T-helper 2 cell treated with Interferon-gamma antibody and Interleukin-4, amounts not matched to agents 5 μg/mL and 100 μg/mL, for 36 hours (primary cell): ENCODE data around the gene AP3S2.
"Not testable (repeated sequence)": the region's sequence is repeated elsewhere in the genome, so short reads cannot be mapped to it uniquely, and the experiment has no call there.

ENCODE experiments used
- DNase-seq: peaks from one replicate; pipeline ENCODE4 v3.0.0; 2021; ENCODE audit warnings: low spot score
- H3K27ac Mint-ChIP-seq: one replicate; pipeline ENCODE4 v1.8.0; 2021; ENCODE audit warnings: mild to moderate bottlenecking, mixed read lengths
- H3K27me3 Mint-ChIP-seq: one replicate; pipeline ENCODE4 v1.8.0; 2021; ENCODE audit warnings: low read depth, mixed read lengths
- H3K36me3 Mint-ChIP-seq: one replicate; pipeline ENCODE4 v1.8.0; 2021; ENCODE audit warnings: low read depth, mixed read lengths
- H3K4me1 Mint-ChIP-seq: one replicate; pipeline ENCODE4 v1.8.0; 2021; ENCODE audit warnings: low read depth, mixed read lengths
- H3K4me3 Mint-ChIP-seq: one replicate; pipeline ENCODE4 v1.8.0; 2022; ENCODE audit warnings: mild to moderate bottlenecking, moderate library complexity, mixed read lengths
- H3K9me3 Mint-ChIP-seq: one replicate; pipeline ENCODE4 v1.8.0; 2021; ENCODE audit warnings: mixed read lengths

AP3S2 gene

GRCh38 chr15:89869490-89869889, 24.3 kb downstream of the AP3S2 start:
- H3K9me3 Mint-ChIP-seq, H3K4me3 Mint-ChIP-seq, H3K27me3 Mint-ChIP-seq, H3K27ac Mint-ChIP-seq, DNase-seq, H3K4me1 Mint-ChIP-seq: not testable (repeated sequence)
- peaks cover 17% of the 10 kb centered on the region for H3K36me3 Mint-ChIP-seq

DNA sequence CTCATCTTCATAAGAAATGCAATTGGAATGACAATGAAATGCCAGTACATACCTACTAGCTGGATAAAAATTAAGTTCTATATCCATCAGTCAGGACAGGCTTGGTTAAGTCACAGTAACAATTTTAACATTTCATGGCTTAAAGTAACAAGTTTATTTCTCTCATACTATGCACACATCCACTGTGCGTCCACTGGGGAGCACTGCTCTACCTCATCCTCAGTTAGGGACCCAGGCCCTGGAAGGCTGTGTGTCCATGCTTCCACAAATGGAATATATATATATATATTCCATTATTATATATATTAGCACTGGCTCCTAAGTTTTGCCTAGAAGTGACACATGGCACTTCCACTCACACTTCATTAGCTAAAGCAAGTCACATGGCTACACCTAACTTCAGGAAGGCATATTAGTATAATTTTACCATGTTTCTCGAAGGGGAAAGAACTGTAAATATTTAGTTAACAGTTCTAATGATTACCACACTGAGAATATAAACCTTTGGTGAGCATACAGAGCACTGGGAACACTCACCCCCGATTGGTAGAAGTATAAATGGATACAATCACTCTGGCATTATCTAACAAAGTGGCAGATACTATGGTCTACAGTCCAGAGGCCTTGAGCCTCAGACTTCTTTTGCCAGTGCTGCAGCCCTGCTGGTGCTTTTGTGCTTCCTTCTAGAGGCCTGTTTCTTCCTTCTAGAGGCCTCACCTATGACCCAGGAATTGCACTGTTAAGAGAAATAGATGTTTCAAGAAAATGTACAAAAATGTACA, 28.6 kb downstream of the AP3S2 start:
- Mint-ChIP-seq H3K36me3 (peaks cover 18% of the 10 kb centered on the region), H3K27me3 (no peaks in the 10 kb centered on the region)

DNA sequence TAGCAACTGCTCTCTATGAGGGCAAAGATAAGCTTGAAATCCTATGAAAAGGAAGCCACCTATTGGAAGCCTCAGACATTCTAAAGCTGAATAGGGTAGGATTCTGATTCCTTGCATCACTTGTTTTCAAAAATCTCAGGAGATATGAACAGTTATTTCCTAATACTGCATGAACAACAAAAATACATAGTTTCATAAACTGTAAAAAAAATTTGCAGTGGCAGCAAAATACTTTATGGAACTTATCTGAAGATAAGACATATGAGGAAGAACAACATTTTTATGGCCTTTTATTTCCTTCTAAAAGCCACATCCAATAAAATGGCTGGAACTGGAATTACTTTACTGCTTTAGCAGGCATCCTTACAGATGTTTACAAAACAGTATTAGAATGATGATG, 29.9 kb downstream of the AP3S2 start:
- Mint-ChIP-seq H3K27ac (no peak overlapping the region), H3K4me1 (peaks cover 8% of the 10 kb centered on the region), H3K27me3 (no peaks in the 10 kb centered on the region), H3K4me3 (no peak overlapping the region), H3K9me3 (no peaks in the 10 kb centered on the region), H3K36me3 (peaks cover 14% of the 10 kb centered on the region)
- DNase-seq = no peak

More for the DNA sequence above, 28.6 kb downstream of the AP3S2 start:
- no peak for DNase-seq
- peaks cover 8% of the 10 kb centered on the region for H3K4me1 Mint-ChIP-seq
- no peaks in the 10 kb centered on the region for H3K9me3 Mint-ChIP-seq
- no peak overlapping the region for H3K27ac Mint-ChIP-seq
- no peak overlapping the region for H3K4me3 Mint-ChIP-seq

DNA sequence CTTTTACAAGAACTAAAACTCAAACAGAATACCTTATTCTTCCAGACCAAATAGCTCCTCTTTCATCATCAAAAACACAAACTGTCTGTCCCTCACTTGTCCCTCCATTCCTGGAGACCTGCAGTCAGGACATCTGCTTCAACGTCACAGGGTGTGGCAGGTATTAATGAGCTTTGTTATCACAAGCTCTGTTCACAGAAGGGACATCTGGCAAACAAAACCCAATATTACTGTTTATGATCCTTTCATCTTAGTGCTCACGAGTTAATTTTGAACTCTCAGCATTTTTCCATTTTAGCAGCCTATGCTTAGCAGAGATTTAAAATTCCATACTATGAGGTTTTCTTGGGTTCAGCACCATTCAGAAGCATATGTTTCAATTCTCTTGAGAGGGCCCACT, 32.9 kb downstream of the AP3S2 start:
- no peaks in the 10 kb centered on the region for H3K9me3 Mint-ChIP-seq

DNA sequence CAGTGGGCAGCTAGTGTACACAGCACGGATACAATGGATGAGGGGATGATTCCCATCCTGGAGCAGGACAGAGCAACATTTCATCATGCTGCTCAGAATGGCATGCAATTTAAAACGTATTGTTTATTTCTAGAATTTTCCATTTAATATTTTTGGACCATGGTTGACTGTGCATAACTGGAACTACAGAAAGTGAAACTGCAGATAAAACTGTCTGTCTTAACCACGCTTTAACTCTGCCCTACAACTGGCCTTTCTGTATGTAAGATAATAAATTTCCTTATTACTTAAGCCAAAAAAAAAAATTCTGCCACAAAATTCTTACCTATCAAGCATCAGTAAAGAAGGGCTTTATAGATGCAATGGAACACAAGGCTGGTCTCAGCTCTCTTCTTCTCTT, 33.4 kb downstream of the AP3S2 start:
- Mint-ChIP-seq H3K4me3 (peak overlapping the region; percentile 7), H3K9me3 (no peaks in the 10 kb centered on the region), H3K36me3 (peaks cover 21% of the 10 kb centered on the region), H3K4me1 (peaks cover 8% of the 10 kb centered on the region), H3K27me3 (no peaks in the 10 kb centered on the region), H3K27ac (no peak overlapping the region)
- DNase-seq = no peak

More for the DNA sequence above, 32.9 kb downstream of the AP3S2 start:
- H3K27ac Mint-ChIP-seq = peak overlapping the region; percentile 13
- peaks cover 23% of the 10 kb centered on the region for H3K36me3 Mint-ChIP-seq
- H3K4me3 Mint-ChIP-seq = no peak overlapping the region
- DNase-seq = no peak
- no peaks in the 10 kb centered on the region for H3K27me3 Mint-ChIP-seq
- peaks cover 8% of the 10 kb centered on the region for H3K4me1 Mint-ChIP-seq

DNA sequence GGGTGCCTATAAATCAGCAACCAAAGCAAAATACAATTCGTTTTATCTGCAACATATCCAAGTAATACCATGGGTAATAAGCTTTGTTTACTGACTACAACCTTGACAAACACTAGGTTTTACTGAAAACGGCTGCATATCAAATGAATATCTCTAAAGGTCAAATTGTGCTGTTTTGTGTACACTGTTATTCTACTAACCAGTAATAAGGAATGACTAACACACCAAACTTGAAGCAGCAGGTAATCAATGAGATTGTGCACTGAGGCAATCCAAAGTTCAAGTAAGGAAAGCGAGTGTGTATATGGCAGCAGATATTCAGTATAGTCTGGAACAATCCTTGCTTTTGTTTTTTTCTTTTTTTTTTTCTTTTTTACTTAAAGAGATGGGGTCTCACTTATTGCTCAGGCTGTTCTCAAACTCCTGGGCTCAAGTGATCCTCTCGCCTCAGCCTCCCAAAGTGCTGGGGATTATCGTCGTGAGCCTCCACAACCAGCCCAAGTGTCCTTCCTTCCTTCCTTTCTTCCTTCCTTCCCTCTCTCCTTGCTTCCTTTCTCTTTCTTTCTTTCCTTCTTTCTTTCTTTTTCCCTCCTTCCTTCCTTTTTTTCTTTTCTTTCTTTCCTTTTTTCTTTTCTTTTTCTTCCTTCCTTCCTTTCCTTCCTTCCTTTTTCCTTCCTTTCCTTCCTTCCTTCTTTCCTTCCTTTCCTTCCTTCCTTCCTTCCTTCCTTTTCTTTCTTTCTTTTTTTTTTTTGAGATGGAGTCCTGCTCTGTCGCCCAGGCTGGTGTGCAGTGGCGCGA, 34.9 kb downstream of the AP3S2 start:
- no peak for DNase-seq
- peaks cover 8% of the 10 kb centered on the region for H3K4me1 Mint-ChIP-seq
- peak overlapping the region; percentile 18 for H3K27ac Mint-ChIP-seq
- peaks cover 21% of the 10 kb centered on the region for H3K36me3 Mint-ChIP-seq
- no peaks in the 10 kb centered on the region for H3K9me3 Mint-ChIP-seq
- H3K4me3 Mint-ChIP-seq = no peak overlapping the region
- no peaks in the 10 kb centered on the region for H3K27me3 Mint-ChIP-seq

- Mint-ChIP-seq H3K27ac (no peak overlapping the region), H3K9me3 (no peaks in the 10 kb centered on the region), H3K36me3 (peaks cover 22% of the 10 kb centered on the region), H3K27me3 (no peaks in the 10 kb centered on the region), H3K4me3 (no peak overlapping the region), H3K4me1 (peaks cover 9% of the 10 kb centered on the region)
- DNase-seq = no peak
These were observed 36.1 kb downstream of the AP3S2 start for GRCh38 chr15:89857673-89858072.

GRCh38 chr15:89855948-89856347, 37.8 kb downstream of the AP3S2 start:
- Mint-ChIP-seq H3K4me1 (peaks cover 16% of the 10 kb centered on the region), H3K27me3 (no peaks in the 10 kb centered on the region), H3K36me3 (peaks cover 25% of the 10 kb centered on the region), H3K9me3 (no peaks in the 10 kb centered on the region), H3K27ac (no peak overlapping the region), H3K4me3 (no peak overlapping the region)
- no peak for DNase-seq

DNA sequence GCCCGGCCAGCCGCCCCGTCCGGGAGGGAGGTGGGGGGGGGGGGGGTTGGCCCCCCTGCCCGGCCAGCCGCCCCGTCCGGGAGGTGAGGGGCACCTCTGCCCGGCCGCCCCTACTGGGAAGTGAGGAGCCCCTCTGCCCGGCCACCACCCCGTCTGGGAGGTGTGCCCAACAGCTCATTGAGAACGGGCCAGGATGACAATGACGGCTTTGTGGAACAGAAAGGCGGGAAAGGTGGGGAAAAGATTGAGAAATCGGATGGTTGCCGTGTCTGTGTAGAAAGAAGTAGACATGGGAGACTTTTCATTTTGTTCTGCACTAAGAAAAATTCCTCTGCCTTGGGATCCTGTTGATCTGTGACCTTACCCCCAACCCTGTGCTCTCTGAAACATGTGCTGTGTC, 38.9 kb downstream of the AP3S2 start:
- H3K9me3 Mint-ChIP-seq, H3K4me3 Mint-ChIP-seq, DNase-seq, H3K27ac Mint-ChIP-seq, H3K4me1 Mint-ChIP-seq, H3K27me3 Mint-ChIP-seq: not testable (repeated sequence)
- H3K36me3 Mint-ChIP-seq = peaks cover 21% of the 10 kb centered on the region

DNA sequence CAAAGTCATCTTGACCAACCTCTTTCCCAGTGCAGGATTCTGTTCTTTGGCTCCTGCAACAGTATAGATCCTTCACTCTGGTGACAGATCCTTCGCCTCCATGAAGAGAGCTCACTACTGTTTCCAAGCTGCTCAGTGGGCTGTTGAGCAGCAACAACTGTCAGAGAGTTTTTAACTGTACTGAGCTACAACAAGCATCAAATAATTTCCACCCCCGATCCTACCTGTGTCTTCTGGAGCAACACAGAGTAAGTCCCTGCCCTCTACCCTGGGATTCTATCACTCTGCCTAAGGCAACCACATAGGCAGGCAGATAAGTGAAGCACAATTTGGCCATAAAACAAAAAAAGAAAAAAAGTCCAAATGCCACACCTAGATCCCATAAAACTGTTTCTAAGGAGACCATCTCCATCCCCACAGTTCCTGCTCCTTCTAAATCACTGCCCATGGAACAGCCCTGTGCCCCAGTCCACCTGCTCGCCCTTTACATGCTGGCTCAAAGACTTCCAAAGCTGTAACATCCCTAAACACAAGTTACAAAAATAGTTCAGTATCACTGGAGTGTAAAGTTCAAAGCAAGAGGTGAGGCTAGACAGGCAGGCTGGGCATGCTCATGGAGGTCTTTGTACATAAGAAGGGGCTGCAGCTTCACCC, 41.3 kb downstream of the AP3S2 start:
- DNase-seq = no peak
- Mint-ChIP-seq H3K27me3 (no peaks in the 10 kb centered on the region), H3K4me1 (peaks cover 10% of the 10 kb centered on the region), H3K36me3 (peaks cover 21% of the 10 kb centered on the region), H3K27ac (peak overlapping the region; percentile 51), H3K9me3 (no peaks in the 10 kb centered on the region), H3K4me3 (no peak overlapping the region)

DNA sequence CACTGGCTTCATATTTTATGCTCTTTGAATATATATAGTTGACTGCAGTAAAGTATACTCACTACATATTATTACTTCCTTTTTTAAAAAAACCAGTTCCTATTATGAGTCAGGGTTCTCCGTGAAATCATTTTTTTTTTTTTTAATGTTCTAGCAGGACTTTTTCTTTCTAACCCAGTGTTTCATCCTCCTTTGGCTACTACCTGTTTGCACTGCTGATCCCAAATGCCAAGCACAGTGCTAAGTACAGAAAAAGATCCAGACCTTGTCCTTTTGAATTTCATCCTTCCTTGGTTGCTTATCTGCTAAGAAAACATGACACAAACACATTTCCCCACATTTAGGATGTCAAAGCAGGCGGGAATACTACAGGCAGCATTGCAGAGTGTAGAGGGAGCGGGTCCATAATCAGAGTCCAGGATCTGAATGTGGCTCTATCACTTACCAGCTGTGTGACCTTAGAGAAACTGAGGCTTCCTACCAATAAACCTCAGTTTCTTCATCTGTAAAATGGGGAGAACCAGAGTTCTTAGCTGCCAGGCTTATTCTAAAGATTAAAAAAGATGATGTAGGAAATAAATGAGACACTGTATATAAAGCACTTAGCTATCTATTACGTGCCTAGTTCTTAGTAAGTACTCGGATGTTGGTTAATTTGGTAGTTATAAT, 42.0 kb downstream of the AP3S2 start:
- H3K27ac Mint-ChIP-seq = no peak overlapping the region
- H3K4me3 Mint-ChIP-seq = no peak overlapping the region
- no peaks in the 10 kb centered on the region for H3K9me3 Mint-ChIP-seq
- H3K4me1 Mint-ChIP-seq = peaks cover 10% of the 10 kb centered on the region
- H3K27me3 Mint-ChIP-seq = no peaks in the 10 kb centered on the region
- peaks cover 18% of the 10 kb centered on the region for H3K36me3 Mint-ChIP-seq
- no peak for DNase-seq

GRCh38 chr15:89848970-89849292, 44.9 kb downstream of the AP3S2 start:
- Mint-ChIP-seq H3K4me3 (no peak overlapping the region), H3K27me3 (no peaks in the 10 kb centered on the region), H3K4me1 (peaks cover 13% of the 10 kb centered on the region), H3K36me3 (peaks cover 21% of the 10 kb centered on the region), H3K9me3 (no peaks in the 10 kb centered on the region), H3K27ac (no peak overlapping the region)
- DNase-seq = no peak

GRCh38 chr15:89847101-89847500, 46.7 kb downstream of the AP3S2 start:
- Mint-ChIP-seq H3K27me3 (no peaks in the 10 kb centered on the region), H3K9me3 (no peaks in the 10 kb centered on the region), H3K27ac (no peak overlapping the region), H3K4me1 (peaks cover 7% of the 10 kb centered on the region), H3K4me3 (no peak overlapping the region), H3K36me3 (peaks cover 15% of the 10 kb centered on the region)
- no peak for DNase-seq
